ENCODE results near the gene ATP6V0E1. TPM values are rescaled to one million over a fixed set of nuclear protein-coding genes. Genes with fewer than 3 reads are reported as not detected.
A peak's percentile ranks its signal among the peaks of the same experiment; 100 is the strongest.

ATP6V0E1 gene
- total and polyA plus RNA-seq, 2 donors (not counting 3 experiments of a cell fraction or from before 2014, with no cell fraction given), result 217 to 278 TPM

DNA sequence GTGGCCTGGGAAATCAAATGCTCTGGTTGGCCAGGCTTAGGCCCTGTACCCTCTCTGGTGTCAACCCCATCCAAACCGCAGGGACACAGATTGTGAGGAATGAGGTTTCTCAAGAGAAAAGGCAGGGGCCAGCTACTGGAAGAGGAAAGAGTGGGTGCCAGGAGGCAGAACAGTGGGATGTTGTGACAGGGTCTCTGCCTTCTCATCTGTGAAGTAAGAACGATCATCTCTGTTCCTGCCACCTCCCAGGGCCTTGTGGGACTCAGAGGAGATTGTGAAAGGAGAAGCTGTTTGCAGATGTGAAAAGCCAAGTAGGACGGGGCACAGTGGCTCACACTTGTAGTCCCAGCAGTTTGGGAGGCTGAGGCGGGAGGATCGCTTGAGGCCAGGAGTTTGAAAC, 47.2 kb upstream of the ATP6V0E1 start:
- H3K9ac ChIP-seq (replicated peaks; ENCODE audit: extremely low read depth, insufficient read depth, low read length), result no peak overlapping the region
- no peak overlapping the region for H3K27ac ChIP-seq (ENCODE audit: insufficient read depth, low read depth, low read length)
- dilution Hi-C loops (cut with MboI; ENCODE audit: extremely low pct_ligation_motif_present, low sequenced_read_pairs) (no loop called here), intact Hi-C loops (cut with micrococcal nuclease) (no loop called here)
- BruUV-seq (replicated peaks), result no TSS peak
- H3K4me3 ChIP-seq (replicated peaks in 1 of 3; ENCODE audit: insufficient read depth in 1 of 3, low read depth in 1 of 3, low read length in 3 of 3), result no peak overlapping the region
- peaks cover 0 to 8% of the 10 kb centered on the region in 2 experiments for H3K36me3 ChIP-seq (ENCODE audit: control insufficient read depth in 2 of 2, extremely low read depth in 1 of 2, insufficient read depth in 2 of 2, low read length in 2 of 2)
- TF ChIP-seq POLR2AphosphoS5 (IDR thresholded peaks at IDR 0.05; ENCODE audit: insufficient read depth, low read depth, low read length) (no peak), FOS (IDR thresholded peaks at IDR 0.05; ENCODE audit: borderline replicate concordance, insufficient read depth, low read length) (no peak), GATA2 (IDR thresholded peaks at IDR 0.05; ENCODE audit: insufficient read depth, insufficient read length, low read depth, low read length) (no peak), JUN (IDR thresholded peaks at IDR 0.05; ENCODE audit: borderline replicate concordance, insufficient read depth, insufficient read length, low read depth) (no peak)
- FAIRE-seq (no peak), DNase-seq (ENCODE audit: low read depth, low spot score) (no peak)
- H4K20me1 ChIP-seq (replicated peaks; ENCODE audit: control insufficient read depth, extremely low read depth, insufficient read depth, low read length), result no peaks in the 10 kb centered on the region
- no peak overlapping the region for H2AFZ ChIP-seq (ENCODE audit: low read depth, low read length)
- H3K9me3 ChIP-seq (replicated peaks; ENCODE audit: control insufficient read depth, insufficient read depth, low read length), result no peaks in the 10 kb centered on the region
- H3K79me2 ChIP-seq (ENCODE audit: control insufficient read depth, insufficient read depth, low read length), result no peaks in the 10 kb centered on the region
- peaks cover 8% of the 10 kb centered on the region for H3K4me1 ChIP-seq (ENCODE audit: control insufficient read depth, extremely low read depth, insufficient read depth, low read length)
- no peak overlapping the region for H3K4me2 ChIP-seq (ENCODE audit: insufficient read depth, low read length)
- H3K9me1 ChIP-seq (replicated peaks; ENCODE audit: control insufficient read depth, extremely low read depth, insufficient read depth, low read length), result no peaks in the 10 kb centered on the region
- CTCF ChIA-PET, result interaction anchor here (1.2 to 13.5 kb wide), 4 partner anchors 76 to 226 kb away, joined by 3 to 413 read pairs (median 6); no protein-coding TSS in a partner anchor
- H3K27me3 ChIP-seq (ENCODE audit: control insufficient read depth in 2 of 2, insufficient read depth in 2 of 2, low read length in 2 of 2), result no peaks in the 10 kb centered on the region
- POLR2A ChIA-PET, result no interaction called here

DNA sequence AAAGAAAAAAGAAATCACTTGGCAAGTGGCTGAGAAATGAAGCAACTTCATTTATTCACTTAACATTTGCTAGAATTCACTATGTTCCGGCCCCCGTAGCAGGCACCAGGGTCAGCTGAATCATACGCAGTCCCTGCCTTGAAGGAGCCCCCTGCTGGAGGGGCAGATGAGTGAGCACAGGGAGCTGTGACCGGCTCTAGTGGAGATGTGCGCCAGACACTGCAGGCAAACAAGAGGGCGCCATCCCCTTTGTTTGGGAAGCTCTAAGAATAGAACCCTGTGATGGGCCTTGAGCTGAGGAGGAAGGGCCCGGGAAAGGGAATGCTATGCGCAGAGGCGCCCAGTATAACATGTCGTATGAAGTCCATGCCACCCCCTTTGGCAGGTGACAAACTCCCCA, 44.5 kb upstream of the ATP6V0E1 start:
- BruUV-seq (replicated peaks), result no TSS peak
- no peaks in the 10 kb centered on the region for H3K9me3 ChIP-seq (replicated peaks; ENCODE audit: control insufficient read depth, insufficient read depth, low read length)
- H3K4me1 ChIP-seq (ENCODE audit: control insufficient read depth, extremely low read depth, insufficient read depth, low read length), result peaks cover 12% of the 10 kb centered on the region
- peaks cover 0 to 8% of the 10 kb centered on the region in 2 experiments for H3K36me3 ChIP-seq (ENCODE audit: control insufficient read depth in 2 of 2, extremely low read depth in 1 of 2, insufficient read depth in 2 of 2, low read length in 2 of 2)
- DNase-seq (ENCODE audit: low read depth, low spot score) (no peak), FAIRE-seq (no peak)
- intact Hi-C loops (cut with micrococcal nuclease), result no loop called here
- H3K9ac ChIP-seq (replicated peaks; ENCODE audit: extremely low read depth, insufficient read depth, low read length), result no peak overlapping the region
- H3K4me2 ChIP-seq (ENCODE audit: insufficient read depth, low read length), result no peak overlapping the region
- H3K27ac ChIP-seq (ENCODE audit: insufficient read depth, low read depth, low read length), result no peak overlapping the region
- H3K79me2 ChIP-seq (ENCODE audit: control insufficient read depth, insufficient read depth, low read length), result no peaks in the 10 kb centered on the region
- H3K9me1 ChIP-seq (replicated peaks; ENCODE audit: control insufficient read depth, extremely low read depth, insufficient read depth, low read length), result no peaks in the 10 kb centered on the region
- dilution Hi-C loops (cut with MboI; ENCODE audit: extremely low pct_ligation_motif_present, low sequenced_read_pairs), result no loop called here
- H3K27me3 ChIP-seq (ENCODE audit: control insufficient read depth in 2 of 2, insufficient read depth in 2 of 2, low read length in 2 of 2), result no peaks in the 10 kb centered on the region
- H2AFZ ChIP-seq (ENCODE audit: low read depth, low read length), result no peak overlapping the region
- no peak overlapping the region for H3K4me3 ChIP-seq (replicated peaks in 1 of 3; ENCODE audit: insufficient read depth in 1 of 3, low read depth in 1 of 3, low read length in 3 of 3)
- ChIA-PET CTCF (interaction anchor here (0.6 to 13.5 kb wide), 11 partner anchors 14 to 502 kb away, joined by 3 to 413 read pairs (median 3); no protein-coding TSS in a partner anchor), POLR2A (no interaction called here)
- TF ChIP-seq EZH2 (IDR thresholded peaks at IDR 0.05; ENCODE audit: borderline replicate concordance, low read depth, low read length, severe bottlenecking), result no peak
- TF ChIP-seq, protein P1, sequence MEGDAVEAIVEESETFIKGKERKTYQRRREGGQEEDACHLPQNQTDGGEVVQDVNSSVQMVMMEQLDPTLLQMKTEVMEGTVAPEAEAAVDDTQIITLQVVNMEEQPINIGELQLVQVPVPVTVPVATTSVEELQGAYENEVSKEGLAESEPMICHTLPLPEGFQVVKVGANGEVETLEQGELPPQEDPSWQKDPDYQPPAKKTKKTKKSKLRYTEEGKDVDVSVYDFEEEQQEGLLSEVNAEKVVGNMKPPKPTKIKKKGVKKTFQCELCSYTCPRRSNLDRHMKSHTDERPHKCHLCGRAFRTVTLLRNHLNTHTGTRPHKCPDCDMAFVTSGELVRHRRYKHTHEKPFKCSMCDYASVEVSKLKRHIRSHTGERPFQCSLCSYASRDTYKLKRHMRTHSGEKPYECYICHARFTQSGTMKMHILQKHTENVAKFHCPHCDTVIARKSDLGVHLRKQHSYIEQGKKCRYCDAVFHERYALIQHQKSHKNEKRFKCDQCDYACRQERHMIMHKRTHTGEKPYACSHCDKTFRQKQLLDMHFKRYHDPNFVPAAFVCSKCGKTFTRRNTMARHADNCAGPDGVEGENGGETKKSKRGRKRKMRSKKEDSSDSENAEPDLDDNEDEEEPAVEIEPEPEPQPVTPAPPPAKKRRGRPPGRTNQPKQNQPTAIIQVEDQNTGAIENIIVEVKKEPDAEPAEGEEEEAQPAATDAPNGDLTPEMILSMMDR (IDR thresholded peaks at IDR 0.05; ENCODE audit: extremely low read depth in 1 of 2, insufficient read depth in 1 of 2, low read depth in 1 of 2, low read length in 2 of 2), result peak; percentile 23 to 35
- no peaks in the 10 kb centered on the region for H4K20me1 ChIP-seq (replicated peaks; ENCODE audit: control insufficient read depth, extremely low read depth, insufficient read depth, low read length)

All from endothelial cell of umbilical vein (primary cell).